ENCODE measurements around the gene CYP2S1. TPM values are rescaled to one million over a fixed set of nuclear protein-coding genes. Genes with fewer than 3 reads are reported as not detected.
"Not testable (repeated sequence)": the region's sequence is repeated elsewhere in the genome, so short reads cannot be mapped to it uniquely, and the experiment has no call there.

The CYP2S1 gene
- total RNA-seq, 4 donors from 2014 or later: 0.32 to 6.5 (median 5.5) TPM

- no peak for ATAC-seq (ENCODE audit: low FRiP score)
- DNase-seq (ENCODE audit: low spot score): no peak
- no peak for TF ChIP-seq CTCF (IDR thresholded peaks at IDR 0.05)
Observed at GRCh38 chr19:41161903-41162302, 31.1 kb upstream of the CYP2S1 start.

- DNase-seq (ENCODE audit: low spot score) (no peak), ATAC-seq (ENCODE audit: low FRiP score) (no peak)
- TF ChIP-seq CTCF (IDR thresholded peaks at IDR 0.05): no peak
Observed at GRCh38 chr19:41166944-41167804, 25.8 kb upstream of the CYP2S1 start.

GRCh38 chr19:41172297-41173164, 20.5 kb upstream of the CYP2S1 start:
- DNase-seq (ENCODE audit: low spot score) (no peak), ATAC-seq (ENCODE audit: low FRiP score) (peak; percentile 39)
- TF ChIP-seq CTCF (IDR thresholded peaks at IDR 0.05): no peak

GRCh38 chr19:41174297-41174928, 18.6 kb upstream of the CYP2S1 start:
- no peak for TF ChIP-seq CTCF (IDR thresholded peaks at IDR 0.05)
- ATAC-seq (ENCODE audit: low FRiP score) (no peak), DNase-seq (ENCODE audit: low spot score) (no peak)

- ATAC-seq (ENCODE audit: low FRiP score) (peak; percentile 85), DNase-seq (ENCODE audit: low spot score) (peak; percentile 35)
- TF ChIP-seq CTCF (IDR thresholded peaks at IDR 0.05): no peak
Observed at GRCh38 chr19:41175801-41176777, 16.9 kb upstream of the CYP2S1 start.

GRCh38 chr19:41180173-41180572, 12.8 kb upstream of the CYP2S1 start:
- ATAC-seq (ENCODE audit: low FRiP score); DNase-seq (ENCODE audit: low spot score): not testable (repeated sequence)
